GM21515 (cell line): ENCODE data around the gene PLEKHG4B.
"Not testable (repeated sequence)": the region's sequence is repeated elsewhere in the genome, so short reads cannot be mapped to it uniquely, and the experiment has no call there.

ENCODE experiments used
- ATAC-seq: cut with Tn5 transposase; IDR thresholded peaks from one replicate; pipeline ENCODE4 v1.9.1; 2021; ENCODE audit not compliant: unreplicated experiment

PLEKHG4B gene

DNA sequence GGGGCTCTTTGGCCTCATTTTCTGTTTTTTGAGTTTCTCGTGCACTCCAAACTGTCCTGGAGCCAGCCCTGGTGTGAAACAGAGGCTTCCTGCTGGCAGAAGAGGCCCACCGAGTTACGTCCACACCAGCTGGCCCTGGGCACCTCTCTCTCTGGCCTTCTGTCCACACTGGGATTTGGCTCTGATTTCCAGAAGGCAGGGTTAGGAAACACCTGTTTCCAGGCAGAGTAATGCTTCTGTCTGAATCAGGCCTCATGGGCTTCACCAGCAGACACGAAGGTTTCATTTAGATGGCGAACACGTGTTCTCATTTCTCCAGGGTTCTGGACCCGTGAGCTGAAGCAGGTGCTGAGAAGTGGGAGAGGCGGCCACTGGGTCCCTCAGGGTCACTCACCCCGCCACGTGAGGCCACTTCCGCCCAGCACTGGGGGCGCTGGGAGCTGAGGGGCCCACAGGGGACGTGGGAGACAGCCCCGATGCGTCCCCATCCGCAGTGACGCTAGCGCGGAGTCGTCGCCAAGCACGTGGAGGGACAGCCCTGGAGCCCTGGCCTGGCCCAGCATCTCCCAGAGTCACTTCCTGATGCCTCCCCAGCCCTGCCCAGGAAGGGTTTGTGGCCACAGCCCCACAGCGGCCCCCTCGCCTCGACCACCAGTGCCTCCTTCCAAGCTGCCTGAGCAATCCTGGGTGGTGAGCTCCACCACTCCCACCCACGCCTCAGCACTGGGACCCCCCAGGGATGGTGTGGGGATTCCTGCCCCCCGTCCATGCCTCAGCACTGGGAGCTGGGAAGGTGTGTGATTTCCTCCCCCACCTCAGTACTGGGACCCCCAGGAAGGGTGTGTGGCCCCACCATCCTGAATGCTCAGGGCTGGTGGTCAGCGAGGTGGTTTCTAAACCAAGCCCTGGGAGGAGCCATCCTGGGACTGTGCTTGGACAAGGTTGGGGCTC is 94.4 kb downstream of the PLEKHG4B start:
- ATAC-seq = no peak

DNA sequence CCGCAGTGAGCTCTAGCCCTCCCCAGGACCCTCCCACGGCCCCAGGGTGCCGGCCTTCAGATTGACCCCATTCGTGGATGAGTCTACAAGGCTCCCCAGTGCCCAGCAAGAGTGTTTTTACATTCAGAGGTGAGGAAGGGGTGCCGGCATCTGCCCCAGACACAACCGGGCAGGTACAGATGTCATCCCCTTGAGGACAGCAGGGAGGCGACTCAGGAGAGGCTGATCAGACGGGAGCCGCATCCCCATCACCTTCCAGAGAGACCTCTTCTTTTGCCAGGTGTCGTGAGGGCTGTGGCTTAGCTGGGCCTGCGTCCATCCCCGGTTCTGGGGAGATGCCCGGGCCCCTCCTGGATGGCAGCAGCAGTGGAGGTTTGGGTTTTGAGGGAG is 95.1 kb downstream of the PLEKHG4B start:
- no peak for ATAC-seq

DNA sequence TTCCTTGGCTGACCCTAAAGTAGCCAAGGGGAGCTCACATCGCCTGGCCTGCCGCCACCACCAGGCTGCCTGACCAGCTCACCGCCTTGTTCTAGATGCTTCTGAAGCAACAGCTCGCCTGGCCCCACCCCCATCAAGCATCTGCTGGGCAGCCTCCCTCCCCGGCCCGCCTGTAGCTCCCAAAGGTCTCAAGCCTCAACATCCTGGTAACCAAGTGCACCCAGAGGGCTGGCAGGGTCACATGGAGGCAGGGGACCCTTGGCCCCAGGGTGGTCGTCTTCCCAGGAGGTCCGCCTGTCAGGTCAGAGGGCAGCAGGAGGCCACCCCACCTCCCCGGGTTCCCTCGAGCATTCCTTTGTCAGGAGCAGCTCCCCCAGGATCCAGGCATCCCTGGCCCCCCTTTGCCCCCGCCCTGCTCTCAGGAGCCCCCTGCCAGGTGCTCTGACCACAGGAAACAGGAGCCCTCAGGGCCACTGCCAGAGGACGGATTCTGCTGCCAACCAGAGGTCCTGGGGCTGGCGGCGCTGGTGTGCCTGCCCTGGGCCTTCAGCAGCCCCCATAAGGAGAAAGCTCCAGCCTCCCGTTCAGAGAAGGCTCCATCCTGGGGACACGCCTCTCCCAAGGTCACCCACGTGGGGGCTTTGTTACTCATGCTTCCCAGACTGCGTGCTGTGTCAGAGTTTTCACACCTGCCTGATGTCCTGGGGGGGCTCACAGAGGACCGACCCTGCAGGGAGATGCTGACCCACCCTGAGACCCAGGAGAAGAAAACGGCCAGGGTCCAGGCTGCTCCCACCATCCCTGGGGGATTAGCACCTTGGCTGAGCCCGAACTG is 95.9 kb downstream of the PLEKHG4B start:
- no peak for ATAC-seq

- peak; percentile 72 for ATAC-seq
Observed at GRCh38 chr5:188488-189481, 96.8 kb downstream of the PLEKHG4B start.

GRCh38 chr5:189486-189885 is 97.5 kb downstream of the PLEKHG4B start:
- no peak for ATAC-seq

GRCh38 chr5:189976-190365 is 98.0 kb downstream of the PLEKHG4B start:
- ATAC-seq = no peak

DNA sequence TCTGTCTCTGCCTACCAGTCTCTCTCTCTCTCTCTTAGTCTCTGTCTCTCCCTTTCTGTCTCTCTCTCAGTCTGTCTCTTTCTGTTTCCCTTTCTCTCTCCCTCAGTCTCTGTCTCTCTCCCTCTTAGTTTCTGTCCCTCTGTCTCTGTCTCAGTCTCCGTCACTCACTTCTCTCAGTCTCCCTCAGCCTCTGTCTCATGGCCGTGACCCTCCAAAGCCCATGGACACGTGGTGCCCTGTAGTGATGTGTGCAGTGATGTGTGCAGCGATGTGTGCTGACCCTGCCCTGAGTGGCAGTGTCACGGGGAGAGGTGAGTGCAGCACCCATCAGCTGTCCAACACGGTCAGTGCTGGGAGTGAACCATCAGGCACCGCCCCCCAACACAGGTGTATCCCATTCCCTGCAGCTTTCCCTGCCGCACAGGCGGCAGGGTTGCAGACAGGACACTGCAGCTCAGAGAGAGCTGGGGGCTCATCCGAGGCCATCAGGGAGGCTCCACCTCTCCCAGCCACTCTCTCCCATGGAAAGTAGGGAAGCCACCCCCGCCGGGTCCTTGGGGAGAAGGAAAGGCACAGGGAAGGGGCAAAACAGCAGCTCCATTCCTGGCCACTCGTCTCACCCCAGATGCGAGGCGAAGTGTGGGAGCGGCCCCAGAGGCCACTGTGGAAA is 98.5 kb downstream of the PLEKHG4B start:
- no peak for ATAC-seq

DNA sequence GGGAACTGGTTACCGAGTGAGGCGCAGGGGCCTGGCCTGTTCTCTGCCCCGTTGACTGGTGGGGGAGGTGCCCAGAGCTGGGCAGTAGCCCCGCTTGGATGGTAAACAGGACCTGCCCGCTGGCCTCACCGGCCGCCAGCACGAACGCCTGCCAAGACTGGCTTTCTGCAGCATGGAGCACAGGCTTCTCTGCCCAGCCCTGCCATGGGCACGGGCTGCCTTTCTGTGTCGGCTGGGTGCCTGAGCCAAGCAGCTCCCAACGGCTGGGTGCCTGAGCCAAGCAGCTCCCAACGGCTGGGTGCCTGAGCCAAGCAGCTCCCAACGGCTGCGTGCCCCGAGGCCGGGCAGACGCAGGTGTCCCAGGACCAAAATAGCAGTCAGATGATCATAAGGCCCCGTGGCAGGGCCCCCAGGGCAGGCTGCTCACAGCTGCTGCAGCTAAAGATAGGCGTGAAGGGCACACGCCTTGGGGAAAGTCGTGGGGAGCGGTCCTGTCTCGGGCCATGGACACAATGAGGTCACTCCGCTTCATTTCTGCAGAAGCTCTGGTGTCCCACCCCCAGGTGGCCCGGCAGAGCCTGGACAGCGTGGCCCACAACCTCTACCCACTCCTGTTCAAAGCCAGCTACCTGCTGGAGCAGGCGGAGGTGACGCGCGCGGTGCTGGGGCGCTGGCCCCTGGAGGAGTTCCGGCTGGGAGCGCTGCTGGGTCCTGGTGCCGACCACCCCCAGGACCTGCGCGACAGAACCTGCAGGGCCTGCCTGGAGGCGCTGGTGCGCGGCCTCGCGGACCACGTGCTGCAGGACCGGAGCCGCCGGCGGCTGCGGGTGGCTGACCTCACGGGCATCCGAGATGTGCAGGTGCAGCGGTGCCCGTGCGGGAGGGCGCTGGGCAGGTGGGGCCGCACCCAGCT is 99.3 kb downstream of the PLEKHG4B start, which contains the start of gene LRRC14B:
LRRC14B (plus strand) TSS at position 460 of the 913 bp plus-strand sequence; CDS start at position 504, 44 bp downstream.
- peak; percentile 35 for ATAC-seq

GRCh38 chr5:191949-192690 is 100.2 kb downstream of the PLEKHG4B start:
- ATAC-seq = no peak

- no peak for ATAC-seq
Observed at GRCh38 chr5:192691-192969, 100.7 kb downstream of the PLEKHG4B start.

DNA sequence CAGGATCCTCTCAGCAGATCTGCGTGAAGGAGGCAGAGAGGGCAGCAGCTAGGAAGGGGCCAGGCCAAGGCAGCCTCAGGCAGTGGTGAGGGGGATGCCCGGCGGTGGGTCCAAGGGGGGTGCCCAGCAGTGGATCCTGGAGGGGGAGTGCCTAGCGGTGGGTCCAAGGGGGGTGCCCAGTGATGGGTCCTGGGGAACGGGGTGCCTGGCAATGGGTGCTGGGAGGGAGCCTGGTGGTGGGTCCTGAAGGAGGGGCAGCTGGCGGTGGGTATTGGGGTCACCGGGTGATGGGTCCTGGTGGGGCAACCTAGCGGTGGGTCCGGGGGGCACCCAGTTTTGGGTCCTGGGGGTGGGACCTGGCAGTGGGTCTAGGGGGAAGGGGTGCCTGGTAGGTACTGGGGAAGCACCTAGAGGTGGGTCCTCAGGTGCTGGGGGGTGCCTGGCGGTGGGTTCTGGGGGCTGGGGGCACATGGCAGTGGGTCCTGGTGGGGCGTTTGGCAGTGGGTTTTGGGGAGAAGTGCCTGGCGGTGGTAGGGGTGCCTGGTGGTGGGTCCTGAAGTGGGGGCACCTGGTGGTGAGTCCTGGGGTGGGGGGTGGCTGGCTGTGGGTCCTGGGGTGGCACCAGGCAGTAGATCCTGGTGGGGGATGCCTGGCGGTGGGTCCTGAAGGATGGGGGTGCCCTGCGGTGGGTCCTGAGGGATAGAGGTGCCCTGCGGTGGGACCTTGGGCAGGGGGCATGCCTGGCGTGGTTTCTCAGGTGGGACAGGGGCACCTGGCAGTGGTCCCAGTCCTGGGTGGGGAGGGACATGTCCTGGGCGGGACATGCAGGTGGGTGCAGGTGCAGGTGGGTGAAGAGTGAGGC is 101.2 kb downstream of the PLEKHG4B start:
- no peak for ATAC-seq

DNA sequence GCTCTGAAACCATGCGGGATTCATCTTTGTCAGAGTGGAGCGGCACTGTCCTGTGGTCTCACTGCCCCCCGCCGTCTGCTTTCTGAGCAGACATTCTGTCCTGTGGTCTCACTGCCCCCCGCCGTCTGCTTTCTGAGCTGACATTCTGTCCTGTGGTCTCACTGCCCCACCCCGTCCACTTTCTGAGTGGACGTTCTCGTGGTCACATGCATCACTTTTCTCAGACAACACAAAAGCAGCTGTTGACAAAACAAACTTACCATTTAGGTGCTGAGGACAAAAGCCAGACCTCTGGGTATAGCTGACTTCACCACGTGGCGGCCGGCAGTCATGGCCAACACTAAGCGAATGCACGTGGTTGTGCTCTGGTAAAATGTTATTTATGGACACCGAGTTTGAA is 102.1 kb downstream of the PLEKHG4B start:
- no peak for ATAC-seq

- ATAC-seq = no peak
Observed at GRCh38 chr5:194603-195209, 102.7 kb downstream of the PLEKHG4B start.

- no peak for ATAC-seq
Observed at GRCh38 chr5:195401-196160, 103.6 kb downstream of the PLEKHG4B start.

GRCh38 chr5:196350-196749 is 104.4 kb downstream of the PLEKHG4B start:
- no peak for ATAC-seq

DNA sequence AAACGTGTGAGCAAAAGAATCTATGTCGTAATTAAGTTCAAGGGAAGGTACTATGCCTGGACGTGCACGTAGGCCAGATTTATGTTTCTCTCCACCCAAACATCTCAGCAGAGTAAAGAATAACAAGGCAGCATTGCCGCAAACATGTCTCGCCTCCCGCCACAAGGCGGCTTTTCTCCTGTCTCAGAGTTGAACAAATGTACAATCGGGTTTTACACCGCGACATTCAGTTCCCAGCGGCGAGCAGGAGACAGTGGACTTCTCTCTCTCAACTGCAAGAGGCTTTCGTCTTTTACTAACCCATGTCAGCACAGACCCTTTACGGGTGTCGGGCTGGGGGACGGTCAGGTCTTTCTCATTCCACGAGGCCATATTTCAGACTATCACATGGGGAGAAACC is 105.1 kb downstream of the PLEKHG4B start:
- not testable (repeated sequence) for ATAC-seq
